Testis (tissue), 3 donors: ENCODE measurements around the gene DNMBP. TPM values are rescaled to one million over a fixed set of nuclear protein-coding genes. Genes with fewer than 3 reads are reported as not detected.
"Not testable (repeated sequence)": the region's sequence is repeated elsewhere in the genome, so short reads cannot be mapped to it uniquely, and the experiment has no call there.

Source experiments
- DNase-seq: peaks from one replicate; pipeline ENCODE4 v3.0.0-alpha.2; 2019
- H3K27ac ChIP-seq, 2 donors: fragments of 200-600 bp; sonication (generic); one replicate each; pipeline ENCODE4 v1.5.1; 2019
- H3K27me3 ChIP-seq: fragments of 200-600 bp; sonication (generic); one replicate; pipeline ENCODE4 v1.5.1; 2019
- H3K36me3 ChIP-seq: fragments of 200-600 bp; sonication (generic); one replicate; pipeline ENCODE4 v1.5.1; 2017; ENCODE audit warnings: low read depth; ENCODE audit errors: missing control alignments
- H3K4me1 ChIP-seq: fragments of 200-600 bp; sonication (generic); one replicate; pipeline ENCODE4 v1.5.1; 2019
- H3K4me3 ChIP-seq, 2 donors: fragments of 200-600 bp; sonication (generic); one replicate each; pipeline ENCODE4 v1.5.1; 2017 to 2019
- H3K9me3 ChIP-seq: fragments of 200-600 bp; sonication (generic); one replicate; pipeline ENCODE4 v1.5.1; 2017
- CTCF ChIP-seq, 3 experiments: fragments of 450-650 bp in 2 of 3; fragments of 200-600 bp in 1 of 3; sonication (generic) in 1 of 3; IDR thresholded peaks; one replicate each; pipeline ENCODE4 v1.5.1; 2016 to 2019; ENCODE audit warnings: antibody characterized with exemption in 3 of 3, mild to moderate bottlenecking in 2 of 3, moderate library complexity in 1 of 3
- POLR2A ChIP-seq: fragments of 450-650 bp; IDR thresholded peaks from one replicate; pipeline ENCODE4 v1.6.1; 2017; ENCODE audit warnings: antibody characterized with exemption, mild to moderate bottlenecking, moderate library complexity
- WGBS, 2 donors: methylation state at CpG; one replicate each; pipeline ENCODE4 v1.1.5; 2018; 5-methylcytosine and 5-hydroxymethylcytosine counted together
- intact Hi-C: fragments of 100-400 bp; cut with DNase I; formaldehyde crosslinking; loops from one replicate; pipeline ENCODE4 v1.15.1; 2023; ENCODE audit warnings: low total_unique reads
- polyA plus RNA-seq: library from polyadenylated mRNA; stranded (reverse); fragments of 350-450 nt; fragmentation: Illumina TruSeq; extraction: RNeasy Lipid Tissue Mini Kit (QIAGEN cat#74804); gene quantifications from one replicate; pipeline ENCODE4 v1.2.3, GENCODE V29; 2014; ENCODE audit warnings: low read depth, low replicate concordance; ENCODE audit not compliant: insufficient read depth
- total RNA-seq, 2 donors: library from RNA; depleted of rRNA; stranded (reverse); fragments of >200 nt; gene quantifications; one replicate each; pipeline ENCODE4 v1.2.3, GENCODE V29; 2016

DNMBP gene
- total and polyA plus RNA-seq, 3 donors from 2014 or later, result 20.8 to 36.0 (median 33.4) TPM

- Histone ChIP-seq H3K27ac (no peak overlapping the region), H3K4me1 (no peaks in the 10 kb centered on the region), H3K36me3 (no peaks in the 10 kb centered on the region), H3K4me3 (no peak overlapping the region), H3K9me3 (no peaks in the 10 kb centered on the region), H3K27me3 (no peaks in the 10 kb centered on the region)
- TF ChIP-seq POLR2A (no peak), CTCF (IDR thresholded peaks at IDR 0.05) (no peak)
- intact Hi-C loops, result loop anchor here (5.0 kb wide), 1 partner anchor 75 kb away; no protein-coding TSS in a partner anchor
- 72 to 73% methylated on average over 5 of the region's 5 CpGs for WGBS, 2 donors
- no peak for DNase-seq
These were observed 137.2 kb downstream of the DNMBP start for GRCh38 chr10:99872367-99873162.

- no peaks in the 10 kb centered on the region for H3K27me3 ChIP-seq
- no peak overlapping the region for H3K4me3 ChIP-seq
- intact Hi-C loops, result loop anchor here (5.0 kb wide), 1 partner anchor 77 kb away; no protein-coding TSS in a partner anchor
- TF ChIP-seq POLR2A, result no peak
- TF ChIP-seq CTCF (IDR thresholded peaks at IDR 0.05), result no peak
- no peaks in the 10 kb centered on the region for H3K4me1 ChIP-seq
- H3K9me3 ChIP-seq, result no peaks in the 10 kb centered on the region
- no peaks in the 10 kb centered on the region for H3K36me3 ChIP-seq
- no peak overlapping the region for H3K27ac ChIP-seq
- WGBS, 2 donors, result 70 to 79% methylated on average over 8 of the region's 8 CpGs
- DNase-seq, result no peak
These were observed 139.5 kb downstream of the DNMBP start for GRCh38 chr10:99870123-99870730.

GRCh38 chr10:99869581-99870122 is 140.1 kb downstream of the DNMBP start:
- no peaks in the 10 kb centered on the region for H3K4me1 ChIP-seq
- no peak overlapping the region for H3K4me3 ChIP-seq
- no peaks in the 10 kb centered on the region for H3K27me3 ChIP-seq
- no peak for DNase-seq
- H3K27ac ChIP-seq, result no peak overlapping the region
- 52 to 63% methylated on average over 9 of the region's 9 CpGs for WGBS, 2 donors
- no peaks in the 10 kb centered on the region for H3K9me3 ChIP-seq
- H3K36me3 ChIP-seq, result no peaks in the 10 kb centered on the region
- TF ChIP-seq CTCF (IDR thresholded peaks at IDR 0.05) (no peak), POLR2A (no peak)
- intact Hi-C loops, result loop anchor here (5.0 kb wide), 1 partner anchor 78 kb away; no protein-coding TSS in a partner anchor

GRCh38 chr10:99867250-99867649 is 142.5 kb downstream of the DNMBP start:
- H3K9me3 ChIP-seq, H3K36me3 ChIP-seq, H3K4me1 ChIP-seq, H3K4me3 ChIP-seq, DNase-seq, H3K27me3 ChIP-seq, H3K27ac ChIP-seq, intact Hi-C loops: not testable (repeated sequence)
- WGBS, 2 donors, result 59 to 99% methylated on average over 3 of the region's 3 CpGs

GRCh38 chr10:99863535-99864240 is 146.1 kb downstream of the DNMBP start:
- 81 to 83% methylated on average over 9 of the region's 9 CpGs for WGBS, 2 donors

More at GRCh38 chr10:99863535-99864240, 146.1 kb downstream of the DNMBP start:
- H3K36me3 ChIP-seq, H3K27ac ChIP-seq, H3K4me1 ChIP-seq, H3K4me3 ChIP-seq, DNase-seq, intact Hi-C loops, H3K27me3 ChIP-seq, H3K9me3 ChIP-seq: not testable (repeated sequence)
